PC-3 (cell line): ENCODE measurements around the gene ABHD2.

ENCODE experiments used
- EZH2 ChIP-seq: fragments of 300-600 bp; sonication (generic); IDR thresholded peaks from one replicate; pipeline ENCODE4 v1.6.1; 2017; ENCODE audit warnings: antibody characterized with exemption, mild to moderate bottlenecking, low read length; ENCODE audit not compliant: unreplicated experiment
- EZH2phosphoT487 ChIP-seq: fragments of 300-600 bp; sonication (generic); IDR thresholded peaks from 2 replicates; pipeline ENCODE4 v1.6.1; 2018; ENCODE audit warnings: mild to moderate bottlenecking, antibody characterized with exemption, low read length, borderline replicate concordance
- TF ChIP-seq, protein P1 (sequence below): fragments of 300-600 bp; sonication (generic); conservative IDR thresholded peaks from 2 replicates; pipeline ENCODE4 v1.5.1; 2017; ENCODE audit warnings: antibody characterized with exemption, low read depth, mild to moderate bottlenecking, low read length

DNA sequence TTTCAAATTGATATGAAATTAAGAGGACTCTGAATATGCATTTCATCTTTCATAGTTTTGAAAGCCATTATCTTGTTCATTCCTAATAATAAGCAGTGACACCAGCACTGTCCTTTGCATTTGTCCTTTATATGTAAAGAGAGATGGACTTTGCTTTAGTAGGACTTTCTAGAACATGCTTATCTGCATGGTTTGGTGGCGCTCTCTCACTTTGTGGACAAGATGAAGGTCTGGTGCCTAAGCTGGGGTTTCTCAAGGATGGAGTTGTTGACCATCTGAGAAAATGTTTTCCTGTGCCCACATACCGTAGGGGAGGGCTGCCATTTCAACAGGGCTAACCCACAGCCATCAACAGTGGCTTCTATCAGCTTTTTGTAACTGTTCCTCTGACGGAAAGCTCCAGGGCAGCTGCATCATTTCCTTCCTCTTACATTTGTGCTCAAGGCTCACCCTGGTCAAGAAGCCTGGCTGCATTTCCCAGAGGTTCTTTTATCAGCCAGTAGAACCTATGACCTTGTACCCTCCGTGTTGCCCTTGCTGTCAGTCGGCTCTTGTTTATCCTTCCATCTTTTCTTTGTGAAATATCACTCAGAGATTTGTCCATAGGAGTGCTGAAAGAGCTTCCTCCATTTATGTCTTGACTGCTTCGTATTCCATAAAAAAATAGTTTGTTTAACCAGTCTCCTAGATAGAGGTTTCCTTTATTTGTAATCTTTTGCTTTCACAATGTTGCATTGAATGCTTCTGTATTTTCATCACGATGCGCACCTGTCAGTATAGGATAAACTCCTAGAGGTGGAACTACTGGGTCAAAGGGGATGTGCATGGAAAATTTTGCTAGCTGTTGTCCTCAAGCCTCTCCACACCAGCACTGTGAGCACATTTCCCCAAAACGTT, 44.6 kb downstream of the ABHD2 start:
- TF ChIP-seq, protein P1, sequence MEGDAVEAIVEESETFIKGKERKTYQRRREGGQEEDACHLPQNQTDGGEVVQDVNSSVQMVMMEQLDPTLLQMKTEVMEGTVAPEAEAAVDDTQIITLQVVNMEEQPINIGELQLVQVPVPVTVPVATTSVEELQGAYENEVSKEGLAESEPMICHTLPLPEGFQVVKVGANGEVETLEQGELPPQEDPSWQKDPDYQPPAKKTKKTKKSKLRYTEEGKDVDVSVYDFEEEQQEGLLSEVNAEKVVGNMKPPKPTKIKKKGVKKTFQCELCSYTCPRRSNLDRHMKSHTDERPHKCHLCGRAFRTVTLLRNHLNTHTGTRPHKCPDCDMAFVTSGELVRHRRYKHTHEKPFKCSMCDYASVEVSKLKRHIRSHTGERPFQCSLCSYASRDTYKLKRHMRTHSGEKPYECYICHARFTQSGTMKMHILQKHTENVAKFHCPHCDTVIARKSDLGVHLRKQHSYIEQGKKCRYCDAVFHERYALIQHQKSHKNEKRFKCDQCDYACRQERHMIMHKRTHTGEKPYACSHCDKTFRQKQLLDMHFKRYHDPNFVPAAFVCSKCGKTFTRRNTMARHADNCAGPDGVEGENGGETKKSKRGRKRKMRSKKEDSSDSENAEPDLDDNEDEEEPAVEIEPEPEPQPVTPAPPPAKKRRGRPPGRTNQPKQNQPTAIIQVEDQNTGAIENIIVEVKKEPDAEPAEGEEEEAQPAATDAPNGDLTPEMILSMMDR, result no peak
- TF ChIP-seq EZH2, result no peak
- TF ChIP-seq EZH2phosphoT487, result no peak
